Calu3 (cell line): ENCODE measurements around the gene ZCCHC7. TPM values are rescaled to one million over a fixed set of nuclear protein-coding genes. Genes with fewer than 3 reads are reported as not detected.

Experiments used
- BruUV-seq: library from RNA; stranded (reverse); fragments of 400-500 nt; replicated peaks from 2 replicates; lab custom pipeline; 2021; lab: Mats Ljungman, UMichigan
- CTCF ChIA-PET: fragments of 300-600 bp; sonication (Branson Sonifier 250); formaldehyde crosslinking; loops from one replicate; lab custom pipeline; 2022; ENCODE audit warnings: antibody characterized with exemption; lab: Charles Lee
- DNase-seq: peaks from one replicate; pipeline ENCODE4 v3.0.0; 2022
- H3K27ac Mint-ChIP-seq: one replicate; pipeline ENCODE4 v1.8.0; 2022; ENCODE audit warnings: mixed read lengths; ENCODE audit not compliant: unreplicated experiment
- H3K27me3 Mint-ChIP-seq: one replicate; pipeline ENCODE4 v1.8.0; 2022; ENCODE audit warnings: mixed read lengths; ENCODE audit not compliant: unreplicated experiment
- H3K36me3 Mint-ChIP-seq: one replicate; pipeline ENCODE4 v1.8.0; 2022; ENCODE audit warnings: mild to moderate bottlenecking, moderate library complexity, mixed read lengths; ENCODE audit not compliant: insufficient read depth, unreplicated experiment
- H3K4me1 Mint-ChIP-seq: one replicate; pipeline ENCODE4 v1.8.0; 2022; ENCODE audit warnings: mild to moderate bottlenecking, low read depth, mixed read lengths; ENCODE audit not compliant: unreplicated experiment
- H3K4me3 Mint-ChIP-seq: one replicate; pipeline ENCODE4 v1.8.0; 2022; ENCODE audit warnings: mild to moderate bottlenecking, low read depth, moderate library complexity, mixed read lengths; ENCODE audit not compliant: unreplicated experiment
- H3K9me3 Mint-ChIP-seq: one replicate; pipeline ENCODE4 v1.8.0; 2022; ENCODE audit warnings: low read depth, mixed read lengths; ENCODE audit not compliant: unreplicated experiment
- intact Hi-C: fragments of 100-400 bp; cut with micrococcal nuclease; formaldehyde crosslinking; loops from one replicate; pipeline ENCODE4 v1.10.0; 2022; ENCODE audit not compliant: unreplicated experiment
- total RNA-seq: library from RNA; stranded (reverse); gene quantifications from 2 replicates; pipeline ENCODE4 v1.2.3, GENCODE V29; 2022
- TF ChIP-seq, protein P1 (sequence below): fragments of 200-600 bp; IDR thresholded peaks from one replicate; pipeline ENCODE4 v1.8.0; 2022; ENCODE audit warnings: antibody characterized with exemption; ENCODE audit not compliant: unreplicated experiment

The ZCCHC7 gene
- total RNA-seq, 1 experiment from 2014 or later: 6.5 TPM

DNA sequence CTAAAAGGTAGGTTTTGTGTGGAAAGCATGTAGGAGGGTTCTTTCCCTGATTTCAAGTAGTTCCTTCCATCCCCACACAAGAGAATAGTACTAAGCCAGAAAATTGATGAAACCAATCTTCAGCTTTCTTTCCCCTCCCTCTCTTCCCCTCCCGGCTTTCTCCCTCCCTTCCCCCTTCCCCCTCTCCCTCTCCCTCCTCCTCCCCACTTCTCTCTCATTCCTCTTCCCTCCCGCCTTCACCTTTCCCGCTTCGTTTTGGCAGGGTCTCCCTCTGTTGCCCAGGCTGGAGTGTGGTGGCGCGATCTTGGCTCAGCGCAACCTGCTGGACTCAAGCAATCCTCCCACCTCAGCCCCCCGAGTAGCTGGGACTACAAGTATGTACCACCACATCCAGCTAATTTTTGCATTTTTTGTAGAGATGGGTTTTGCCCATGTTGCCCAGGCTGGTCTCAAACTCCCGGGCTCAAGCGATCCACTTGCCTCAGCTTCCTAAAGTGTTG, 85.8 kb downstream of the ZCCHC7 start:
- H3K27me3 Mint-ChIP-seq: no peaks in the 10 kb centered on the region
- CTCF ChIA-PET: no interaction called here
- H3K9me3 Mint-ChIP-seq: no peaks in the 10 kb centered on the region
- no peak for DNase-seq
- no peaks in the 10 kb centered on the region for H3K4me1 Mint-ChIP-seq
- TF ChIP-seq, protein P1, sequence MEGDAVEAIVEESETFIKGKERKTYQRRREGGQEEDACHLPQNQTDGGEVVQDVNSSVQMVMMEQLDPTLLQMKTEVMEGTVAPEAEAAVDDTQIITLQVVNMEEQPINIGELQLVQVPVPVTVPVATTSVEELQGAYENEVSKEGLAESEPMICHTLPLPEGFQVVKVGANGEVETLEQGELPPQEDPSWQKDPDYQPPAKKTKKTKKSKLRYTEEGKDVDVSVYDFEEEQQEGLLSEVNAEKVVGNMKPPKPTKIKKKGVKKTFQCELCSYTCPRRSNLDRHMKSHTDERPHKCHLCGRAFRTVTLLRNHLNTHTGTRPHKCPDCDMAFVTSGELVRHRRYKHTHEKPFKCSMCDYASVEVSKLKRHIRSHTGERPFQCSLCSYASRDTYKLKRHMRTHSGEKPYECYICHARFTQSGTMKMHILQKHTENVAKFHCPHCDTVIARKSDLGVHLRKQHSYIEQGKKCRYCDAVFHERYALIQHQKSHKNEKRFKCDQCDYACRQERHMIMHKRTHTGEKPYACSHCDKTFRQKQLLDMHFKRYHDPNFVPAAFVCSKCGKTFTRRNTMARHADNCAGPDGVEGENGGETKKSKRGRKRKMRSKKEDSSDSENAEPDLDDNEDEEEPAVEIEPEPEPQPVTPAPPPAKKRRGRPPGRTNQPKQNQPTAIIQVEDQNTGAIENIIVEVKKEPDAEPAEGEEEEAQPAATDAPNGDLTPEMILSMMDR: no peak
- H3K27ac Mint-ChIP-seq: no peak overlapping the region
- BruUV-seq: no TSS peak
- intact Hi-C loops: no loop called here
- no peaks in the 10 kb centered on the region for H3K36me3 Mint-ChIP-seq
- no peak overlapping the region for H3K4me3 Mint-ChIP-seq

DNA sequence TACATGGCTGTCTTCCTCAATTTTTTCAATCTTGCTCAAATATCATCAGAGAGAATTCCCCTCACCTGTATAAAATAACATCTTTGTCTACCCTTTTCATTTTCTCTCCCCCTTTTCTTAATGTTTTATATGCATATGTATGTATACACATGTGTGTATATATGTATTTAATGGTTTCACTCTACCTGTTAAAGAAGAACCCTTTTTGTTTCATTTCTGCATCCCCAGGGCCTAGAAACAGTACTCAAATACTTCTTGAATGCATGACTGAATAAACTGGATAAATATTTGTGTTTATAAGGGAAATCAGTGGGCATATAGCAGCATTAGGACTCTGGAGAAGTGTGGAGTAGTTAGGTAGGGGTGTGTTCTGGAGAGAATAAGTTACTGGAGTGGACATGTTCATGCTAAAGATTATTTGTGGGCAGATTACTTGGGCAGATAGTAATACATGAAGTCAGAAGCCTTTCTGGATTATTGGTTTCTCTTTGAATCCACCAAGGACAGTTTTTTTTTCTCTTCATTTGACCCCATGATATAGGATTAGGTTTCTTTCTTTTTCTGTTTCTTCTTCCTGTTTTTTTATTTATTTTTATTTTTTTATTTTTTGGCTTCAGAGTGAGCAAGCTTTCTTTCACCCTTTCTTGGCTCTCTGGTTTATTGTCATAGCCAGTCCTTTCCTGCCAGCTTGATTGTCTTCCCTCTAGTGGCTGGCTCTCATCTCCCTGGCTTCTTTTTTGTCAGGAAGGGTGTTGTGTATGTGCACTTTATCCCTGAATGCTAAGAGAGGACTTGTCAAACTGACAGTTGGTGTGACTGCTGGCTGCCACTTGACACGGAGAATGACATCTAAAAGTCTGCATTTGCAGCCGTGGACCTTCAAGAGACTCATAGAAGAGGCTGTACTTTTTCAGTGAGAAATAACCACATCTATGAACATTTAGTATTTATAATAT, 89.3 kb downstream of the ZCCHC7 start:
- DNase-seq: no peak
- Mint-ChIP-seq H3K4me1 (no peaks in the 10 kb centered on the region), H3K36me3 (no peaks in the 10 kb centered on the region), H3K27me3 (no peaks in the 10 kb centered on the region), H3K27ac (no peak overlapping the region), H3K4me3 (no peak overlapping the region), H3K9me3 (no peaks in the 10 kb centered on the region)
- intact Hi-C loops: no loop called here
- no TSS peak for BruUV-seq
- TF ChIP-seq, protein P1: no peak
- CTCF ChIA-PET: no interaction called here

DNA sequence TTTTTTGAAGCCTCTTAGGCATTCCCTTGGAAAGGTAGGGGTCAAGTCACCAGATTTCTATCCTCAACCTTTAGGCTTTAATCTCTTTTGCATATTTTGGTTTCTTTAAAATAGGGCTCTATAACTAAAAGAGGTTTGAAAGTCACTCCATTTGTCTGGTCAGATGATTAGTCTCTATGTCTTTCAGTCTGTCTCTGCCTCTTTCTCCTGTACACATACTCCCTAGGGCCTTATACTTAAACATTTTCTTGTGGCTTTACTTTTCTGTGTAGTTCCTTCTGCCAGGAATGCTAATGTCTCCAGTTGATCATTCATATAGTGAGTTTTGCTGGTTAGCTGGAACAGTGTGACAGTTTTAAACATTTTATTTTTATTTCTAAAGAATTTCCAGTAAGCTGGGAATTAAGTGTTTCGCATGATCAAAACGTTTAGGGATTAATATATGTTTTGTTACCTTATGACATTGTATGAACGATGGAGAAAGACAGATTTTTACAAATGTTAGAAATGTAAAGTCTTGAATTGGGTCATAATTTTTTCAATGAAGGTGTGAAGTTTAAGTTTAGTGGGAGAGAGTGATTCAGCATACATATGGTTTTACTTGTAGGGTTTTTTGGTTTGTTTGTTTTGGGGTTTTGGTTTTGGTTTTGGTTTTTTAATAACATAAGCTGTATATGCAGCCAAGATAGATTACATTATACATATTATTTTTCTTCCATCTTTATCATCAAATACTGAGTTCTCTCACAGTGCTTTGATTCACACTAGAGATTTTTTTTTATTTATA, 90.6 kb downstream of the ZCCHC7 start:
- Mint-ChIP-seq H3K9me3 (no peaks in the 10 kb centered on the region), H3K4me1 (no peaks in the 10 kb centered on the region), H3K4me3 (no peak overlapping the region), H3K36me3 (no peaks in the 10 kb centered on the region), H3K27ac (no peak overlapping the region), H3K27me3 (no peaks in the 10 kb centered on the region)
- BruUV-seq: no TSS peak
- DNase-seq: no peak
- TF ChIP-seq, protein P1: no peak
- CTCF ChIA-PET: no interaction called here
- intact Hi-C loops: no loop called here

DNA sequence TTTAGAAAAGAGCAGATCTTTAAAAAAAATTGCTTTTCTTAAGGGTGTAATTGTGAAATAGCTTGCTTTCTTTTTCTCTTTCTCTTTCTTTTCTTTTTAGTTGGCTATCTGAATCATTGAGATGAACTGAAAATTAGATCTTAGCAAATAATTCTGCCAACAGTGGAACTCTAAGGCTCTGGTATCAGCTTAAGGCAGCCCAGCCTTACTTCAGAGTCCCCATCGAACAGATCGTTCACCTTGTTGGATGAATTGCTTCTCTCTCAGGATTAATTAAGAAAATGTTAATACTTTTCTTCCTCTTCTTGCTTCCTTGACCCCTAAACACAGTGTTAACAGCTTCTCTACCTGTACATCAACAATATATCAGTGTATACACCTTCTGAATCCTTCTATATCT, 92.1 kb downstream of the ZCCHC7 start:
- Mint-ChIP-seq H3K27me3 (no peaks in the 10 kb centered on the region), H3K36me3 (no peaks in the 10 kb centered on the region), H3K4me1 (no peaks in the 10 kb centered on the region), H3K9me3 (no peaks in the 10 kb centered on the region), H3K4me3 (no peak overlapping the region), H3K27ac (no peak overlapping the region)
- DNase-seq: no peak
- TF ChIP-seq, protein P1: no peak
- CTCF ChIA-PET: no interaction called here
- intact Hi-C loops: no loop called here
- BruUV-seq: no TSS peak
